Measurements from ENCODE around the gene NHERF1. TPM values are rescaled to one million over a fixed set of nuclear protein-coding genes. Genes with fewer than 3 reads are reported as not detected.
A peak's percentile ranks its signal among the peaks of the same experiment; 100 is the strongest.

NHERF1 gene
- total RNA-seq, 1 donor from 2014 or later: 5.2 TPM

- H3K9me3 ChIP-seq (ENCODE audit: control insufficient read depth in 3 of 3, low read length in 3 of 3): no peaks in the 10 kb centered on the region
- H3K9ac ChIP-seq (ENCODE audit: low read depth in 1 of 3, low read length in 3 of 3): no peak overlapping the region
- peaks cover 0 to 4% (median 0%) of the 10 kb centered on the region in 3 donors for H3K36me3 ChIP-seq (ENCODE audit: control insufficient read depth in 3 of 3, insufficient read depth in 3 of 3, low read length in 3 of 3)
- no peak overlapping the region for H3K4me3 ChIP-seq (ENCODE audit: low read length in 3 of 3)
- H3K27ac ChIP-seq (ENCODE audit: low read depth, low read length): no peak overlapping the region
- H3K4me1 ChIP-seq (ENCODE audit: control insufficient read depth in 3 of 3, insufficient read depth in 3 of 3, low read length in 3 of 3): peaks cover 20 to 29% (median 24%) of the 10 kb centered on the region in 3 donors
- H3K27me3 ChIP-seq (ENCODE audit: control insufficient read depth in 3 of 3, insufficient read depth in 3 of 3, low read length in 3 of 3): no peaks in the 10 kb centered on the region
Observed at GRCh38 chr17:74764751-74765286, 16.4 kb downstream of the NHERF1 start.

DNA sequence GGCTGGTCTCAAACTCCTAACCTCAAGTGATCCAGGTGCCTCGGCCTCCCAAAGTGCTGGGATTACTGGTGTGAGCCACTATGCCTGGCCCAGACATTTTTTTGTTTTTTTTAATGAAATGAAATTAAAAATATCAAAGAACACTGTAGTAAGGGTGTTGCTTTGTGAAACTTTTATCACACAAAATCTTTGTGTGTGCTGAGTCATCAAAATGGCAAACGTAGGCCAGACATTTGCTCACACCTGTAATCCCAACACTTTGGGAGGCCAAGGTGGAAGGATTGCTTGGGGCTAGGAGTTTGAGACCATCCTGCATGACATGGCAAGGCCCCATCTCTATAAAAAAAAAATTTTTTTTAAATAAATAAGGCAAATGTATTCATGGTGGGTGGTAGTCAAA is 18.0 kb downstream of the NHERF1 start:
- Histone ChIP-seq H3K4me3 (ENCODE audit: low read length in 3 of 3) (no peak overlapping the region), H3K27me3 (ENCODE audit: control insufficient read depth in 3 of 3, insufficient read depth in 3 of 3, low read length in 3 of 3) (no peaks in the 10 kb centered on the region), H3K36me3 (ENCODE audit: control insufficient read depth in 3 of 3, insufficient read depth in 3 of 3, low read length in 3 of 3) (peaks cover 9 to 11% (median 10%) of the 10 kb centered on the region in 3 donors), H3K9me3 (ENCODE audit: control insufficient read depth in 3 of 3, low read length in 3 of 3) (no peaks in the 10 kb centered on the region), H3K9ac (ENCODE audit: low read depth in 1 of 3, low read length in 3 of 3) (no peak overlapping the region), H3K4me1 (ENCODE audit: control insufficient read depth in 3 of 3, insufficient read depth in 3 of 3, low read length in 3 of 3) (peaks cover 12 to 21% (median 18%) of the 10 kb centered on the region in 3 donors), H3K27ac (ENCODE audit: low read depth, low read length) (no peak overlapping the region)

DNA sequence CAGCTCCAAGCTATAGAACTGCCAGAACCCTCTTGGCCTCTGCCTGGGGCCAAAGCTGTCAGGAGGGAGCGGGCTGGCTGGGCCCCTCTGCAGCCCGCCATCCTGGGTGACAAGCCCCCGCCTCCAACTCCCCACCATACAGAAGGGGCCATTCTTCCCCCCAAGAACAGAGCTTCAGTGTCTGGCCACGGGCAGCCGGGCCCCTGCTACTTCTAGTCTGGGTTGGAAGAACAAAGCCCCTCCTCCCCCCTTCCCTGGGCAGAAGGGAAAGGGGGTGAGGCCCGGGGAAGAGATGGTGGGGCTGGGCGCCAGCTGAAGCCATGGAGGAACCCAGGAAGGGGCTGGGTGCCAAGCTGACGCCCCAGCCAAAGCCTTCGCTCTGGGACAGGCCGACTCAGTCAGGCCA is 18.7 kb downstream of the NHERF1 start:
- H3K4me1 ChIP-seq (ENCODE audit: control insufficient read depth in 3 of 3, insufficient read depth in 3 of 3, low read length in 3 of 3): peaks cover 12 to 21% (median 18%) of the 10 kb centered on the region in 3 donors
- H3K4me3 ChIP-seq (ENCODE audit: low read length in 3 of 3): no peak overlapping the region
- no peak overlapping the region for H3K9ac ChIP-seq (ENCODE audit: low read depth in 1 of 3, low read length in 3 of 3)
- peaks cover 16 to 18% (median 16%) of the 10 kb centered on the region in 3 donors for H3K36me3 ChIP-seq (ENCODE audit: control insufficient read depth in 3 of 3, insufficient read depth in 3 of 3, low read length in 3 of 3)
- no peaks in the 10 kb centered on the region for H3K9me3 ChIP-seq (ENCODE audit: control insufficient read depth in 3 of 3, low read length in 3 of 3)
- no peak overlapping the region for H3K27ac ChIP-seq (ENCODE audit: low read depth, low read length)
- H3K27me3 ChIP-seq (ENCODE audit: control insufficient read depth in 3 of 3, insufficient read depth in 3 of 3, low read length in 3 of 3): no peaks in the 10 kb centered on the region

- H3K36me3 ChIP-seq (ENCODE audit: control insufficient read depth in 3 of 3, insufficient read depth in 3 of 3, low read length in 3 of 3): peaks cover 27 to 29% (median 27%) of the 10 kb centered on the region in 3 donors
- no peaks in the 10 kb centered on the region for H3K27me3 ChIP-seq (ENCODE audit: control insufficient read depth in 3 of 3, insufficient read depth in 3 of 3, low read length in 3 of 3)
- H3K27ac ChIP-seq (ENCODE audit: low read depth, low read length): peak overlapping the region; percentile 13
- H3K4me3 ChIP-seq (ENCODE audit: low read length in 3 of 3): no peak overlapping the region
- peaks cover 12 to 21% (median 18%) of the 10 kb centered on the region in 3 donors for H3K4me1 ChIP-seq (ENCODE audit: control insufficient read depth in 3 of 3, insufficient read depth in 3 of 3, low read length in 3 of 3)
- H3K9ac ChIP-seq (ENCODE audit: low read depth in 1 of 3, low read length in 3 of 3): peak overlapping the region in 1 of 3 donors; percentile 57
- no peaks in the 10 kb centered on the region for H3K9me3 ChIP-seq (ENCODE audit: control insufficient read depth in 3 of 3, low read length in 3 of 3)
Observed at GRCh38 chr17:74768069-74768762, 19.8 kb downstream of the NHERF1 start.

- Histone ChIP-seq H3K27ac (ENCODE audit: low read depth, low read length) (peak overlapping the region; percentile 13), H3K27me3 (ENCODE audit: control insufficient read depth in 3 of 3, insufficient read depth in 3 of 3, low read length in 3 of 3) (no peaks in the 10 kb centered on the region), H3K9me3 (ENCODE audit: control insufficient read depth in 3 of 3, low read length in 3 of 3) (no peaks in the 10 kb centered on the region), H3K9ac (ENCODE audit: low read depth in 1 of 3, low read length in 3 of 3) (peak overlapping the region in 1 of 3 donors; percentile 57), H3K4me3 (ENCODE audit: low read length in 3 of 3) (no peak overlapping the region), H3K36me3 (ENCODE audit: control insufficient read depth in 3 of 3, insufficient read depth in 3 of 3, low read length in 3 of 3) (peaks cover 31 to 34% (median 32%) of the 10 kb centered on the region in 3 donors), H3K4me1 (ENCODE audit: control insufficient read depth in 3 of 3, insufficient read depth in 3 of 3, low read length in 3 of 3) (peaks cover 12 to 21% (median 18%) of the 10 kb centered on the region in 3 donors)
Observed at GRCh38 chr17:74768763-74769114, 20.3 kb downstream of the NHERF1 start.

DNA sequence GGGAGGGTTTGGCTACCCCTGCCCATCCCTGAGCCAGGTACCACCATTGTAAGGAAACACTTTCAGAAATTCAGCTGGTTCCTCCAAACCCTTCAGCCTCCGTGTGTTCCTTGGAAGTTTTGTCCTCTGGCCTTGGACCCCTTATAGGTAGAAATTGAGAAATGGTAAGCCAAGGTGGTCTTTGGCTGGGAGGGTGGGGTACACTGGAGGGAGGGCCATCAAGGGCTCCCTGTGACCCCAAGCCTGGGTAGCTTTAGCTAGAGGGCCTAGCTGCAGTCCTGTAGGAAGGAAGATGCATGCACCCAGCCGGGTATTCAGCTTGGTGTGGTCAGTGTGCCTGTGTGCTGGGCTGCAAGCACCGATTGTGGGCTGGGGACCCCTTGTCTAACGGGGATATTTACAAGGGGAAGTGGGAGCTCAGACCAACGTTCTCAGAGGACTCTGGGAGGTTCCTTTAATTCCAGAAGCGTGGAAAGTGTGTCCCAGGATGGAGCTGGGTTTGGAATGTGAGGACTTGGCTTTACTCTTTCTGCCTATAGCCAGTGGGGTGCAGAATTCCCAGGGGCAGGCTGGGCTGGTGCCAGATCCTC is 20.9 kb downstream of the NHERF1 start:
- no peak overlapping the region for H3K27ac ChIP-seq (ENCODE audit: low read depth, low read length)
- H3K9me3 ChIP-seq (ENCODE audit: control insufficient read depth in 3 of 3, low read length in 3 of 3): no peaks in the 10 kb centered on the region
- no peaks in the 10 kb centered on the region for H3K27me3 ChIP-seq (ENCODE audit: control insufficient read depth in 3 of 3, insufficient read depth in 3 of 3, low read length in 3 of 3)
- peaks cover 31 to 36% (median 35%) of the 10 kb centered on the region in 3 donors for H3K36me3 ChIP-seq (ENCODE audit: control insufficient read depth in 3 of 3, insufficient read depth in 3 of 3, low read length in 3 of 3)
- peaks cover 12 to 23% (median 21%) of the 10 kb centered on the region in 3 donors for H3K4me1 ChIP-seq (ENCODE audit: control insufficient read depth in 3 of 3, insufficient read depth in 3 of 3, low read length in 3 of 3)
- H3K4me3 ChIP-seq (ENCODE audit: low read length in 3 of 3): no peak overlapping the region
- peak overlapping the region in 1 of 3 donors; percentile 8 for H3K9ac ChIP-seq (ENCODE audit: low read depth in 1 of 3, low read length in 3 of 3)

- Histone ChIP-seq H3K4me3 (ENCODE audit: low read length in 3 of 3) (no peak overlapping the region), H3K9me3 (ENCODE audit: control insufficient read depth in 3 of 3, low read length in 3 of 3) (no peaks in the 10 kb centered on the region), H3K27ac (ENCODE audit: low read depth, low read length) (no peak overlapping the region), H3K36me3 (ENCODE audit: control insufficient read depth in 3 of 3, insufficient read depth in 3 of 3, low read length in 3 of 3) (peaks cover 31 to 36% (median 35%) of the 10 kb centered on the region in 3 donors), H3K4me1 (ENCODE audit: control insufficient read depth in 3 of 3, insufficient read depth in 3 of 3, low read length in 3 of 3) (peaks cover 12 to 23% (median 21%) of the 10 kb centered on the region in 3 donors), H3K27me3 (ENCODE audit: control insufficient read depth in 3 of 3, insufficient read depth in 3 of 3, low read length in 3 of 3) (no peaks in the 10 kb centered on the region), H3K9ac (ENCODE audit: low read depth in 1 of 3, low read length in 3 of 3) (peak overlapping the region in 1 of 3 donors; percentile 25)
Observed at GRCh38 chr17:74769856-74770497, 21.5 kb downstream of the NHERF1 start.

DNA sequence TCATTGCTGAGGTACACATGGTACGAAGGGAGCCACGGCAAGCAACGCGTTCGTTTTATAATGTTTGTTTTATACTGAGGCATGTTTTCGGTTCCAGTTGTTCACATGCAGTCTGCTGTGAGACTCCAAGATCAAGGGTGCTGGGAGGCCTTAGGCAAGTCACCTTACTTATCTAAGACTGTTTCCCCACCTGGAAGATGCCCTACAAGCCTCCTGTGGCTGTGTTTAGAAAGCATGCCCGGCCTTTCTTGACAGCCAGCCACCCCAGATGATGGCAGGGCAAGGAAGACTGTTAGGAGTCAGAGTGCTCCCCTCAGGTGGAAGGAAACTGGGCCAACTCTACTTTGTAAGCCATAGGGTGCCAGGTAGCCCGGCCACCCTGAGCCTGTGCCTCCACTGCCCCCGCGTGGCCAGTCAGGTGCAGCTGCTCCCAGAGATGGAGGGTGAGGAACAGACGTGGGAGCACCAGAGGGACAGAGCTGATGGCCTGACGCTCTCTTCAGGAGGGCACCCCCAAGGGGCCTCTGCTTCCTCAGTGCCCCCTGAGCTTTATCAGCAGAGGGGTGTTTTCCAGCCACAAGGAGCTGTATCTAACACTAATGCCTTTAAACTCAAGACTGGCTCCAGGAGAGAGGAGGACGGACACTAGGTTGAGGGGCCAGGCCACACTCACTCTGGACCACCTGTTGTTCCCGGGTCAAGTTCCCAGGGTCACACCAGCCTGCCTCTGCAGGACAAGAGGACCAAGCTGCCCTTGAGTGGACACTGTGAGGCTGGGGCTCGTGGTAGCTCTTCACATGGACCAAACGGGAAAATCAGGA is 22.3 kb downstream of the NHERF1 start:
- peaks cover 31 to 36% (median 35%) of the 10 kb centered on the region in 3 donors for H3K36me3 ChIP-seq (ENCODE audit: control insufficient read depth in 3 of 3, insufficient read depth in 3 of 3, low read length in 3 of 3)
- peaks cover 17 to 29% (median 26%) of the 10 kb centered on the region in 3 donors for H3K4me1 ChIP-seq (ENCODE audit: control insufficient read depth in 3 of 3, insufficient read depth in 3 of 3, low read length in 3 of 3)
- H3K27me3 ChIP-seq (ENCODE audit: control insufficient read depth in 3 of 3, insufficient read depth in 3 of 3, low read length in 3 of 3): no peaks in the 10 kb centered on the region
- H3K4me3 ChIP-seq (ENCODE audit: low read length in 3 of 3): no peak overlapping the region
- no peaks in the 10 kb centered on the region for H3K9me3 ChIP-seq (ENCODE audit: control insufficient read depth in 3 of 3, low read length in 3 of 3)
- H3K9ac ChIP-seq (ENCODE audit: low read depth in 1 of 3, low read length in 3 of 3): peak overlapping the region in 1 of 3 donors; percentile 25
- H3K27ac ChIP-seq (ENCODE audit: low read depth, low read length): no peak overlapping the region

GRCh38 chr17:74771319-74771914 is 23.0 kb downstream of the NHERF1 start:
- H3K27me3 ChIP-seq (ENCODE audit: control insufficient read depth in 3 of 3, insufficient read depth in 3 of 3, low read length in 3 of 3): no peaks in the 10 kb centered on the region
- no peak overlapping the region for H3K27ac ChIP-seq (ENCODE audit: low read depth, low read length)
- no peaks in the 10 kb centered on the region for H3K9me3 ChIP-seq (ENCODE audit: control insufficient read depth in 3 of 3, low read length in 3 of 3)
- H3K4me1 ChIP-seq (ENCODE audit: control insufficient read depth in 3 of 3, insufficient read depth in 3 of 3, low read length in 3 of 3): peaks cover 19 to 33% (median 26%) of the 10 kb centered on the region in 3 donors
- peaks cover 33 to 36% (median 35%) of the 10 kb centered on the region in 3 donors for H3K36me3 ChIP-seq (ENCODE audit: control insufficient read depth in 3 of 3, insufficient read depth in 3 of 3, low read length in 3 of 3)
- H3K9ac ChIP-seq (ENCODE audit: low read depth in 1 of 3, low read length in 3 of 3): no peak overlapping the region
- H3K4me3 ChIP-seq (ENCODE audit: low read length in 3 of 3): no peak overlapping the region
